SU-DHL-6 (cell line): Measurements from ENCODE around the gene RAP1GAP.

Source experiments
- H2AFZ ChIP-seq: fragments of 200-600 bp; sonication (generic); 2 replicates; pipeline ENCODE4 v1.6.1; 2014; ENCODE audit warnings: low read depth, mild to moderate bottlenecking, moderate library complexity, mixed read lengths, antibody characterized with exemption, low read length; ENCODE audit not compliant: severe bottlenecking
- H3F3A ChIP-seq: fragments of 200-600 bp; shearing (Covaris generic); 2 replicates; pipeline ENCODE4 v1.6.0; 2016; ENCODE audit warnings: antibody characterized with exemption, mild to moderate bottlenecking; ENCODE audit not compliant: insufficient read depth
- H3K27ac ChIP-seq: fragments of 200-600 bp; sonication (generic); 2 replicates; pipeline ENCODE4 v1.5.1; 2016; ENCODE audit warnings: low read depth, mild to moderate bottlenecking, low read length, moderate library complexity, mixed read lengths
- H3K27me3 ChIP-seq: fragments of 200-600 bp; sonication (generic), shearing (Covaris generic); 2 replicates; pipeline ENCODE4 v1.6.0; 2014; ENCODE audit warnings: mild to moderate bottlenecking, low read length
- H3K36me3 ChIP-seq: fragments of 200-600 bp; sonication (generic); 2 replicates; pipeline ENCODE4 v1.6.1; 2014; ENCODE audit warnings: mild to moderate bottlenecking, low read length, mixed read lengths
- H3K4me2 ChIP-seq: fragments of 300-600, 200-600 bp; shearing (Covaris generic), sonication (generic); 2 replicates; pipeline ENCODE4 v1.6.0; 2014; ENCODE audit warnings: low read length, low read depth, mild to moderate bottlenecking; ENCODE audit not compliant: poor library complexity, severe bottlenecking
- H3K4me3 ChIP-seq: fragments of 200-600 bp; sonication (generic); 2 replicates; pipeline ENCODE4 v1.5.1; 2014; ENCODE audit warnings: antibody characterized with exemption, low read length, mild to moderate bottlenecking, mixed read lengths; ENCODE audit not compliant: insufficient read depth, poor library complexity, severe bottlenecking
- H3K79me2 ChIP-seq: fragments of 200-600 bp; sonication (generic); 2 replicates; pipeline ENCODE4 v1.6.1; 2014; ENCODE audit warnings: mild to moderate bottlenecking, low read length, moderate library complexity; ENCODE audit not compliant: insufficient read depth
- H3K9ac ChIP-seq: fragments of 200-600 bp; sonication (generic); 2 replicates; pipeline ENCODE4 v1.7.0; 2014; ENCODE audit warnings: mild to moderate bottlenecking, low read length
- H3K9me2 ChIP-seq: fragments of 200-600 bp; sonication (generic); replicated peaks from 2 replicates; pipeline ENCODE4 v1.6.1; 2014; ENCODE audit warnings: low read length; ENCODE audit not compliant: insufficient read depth
- H3K9me3 ChIP-seq: fragments of 200-600 bp; sonication (generic); 2 replicates; pipeline ENCODE4 v1.6.1; 2014; ENCODE audit warnings: low read length, mixed read lengths; ENCODE audit not compliant: insufficient read depth
- H4K20me1 ChIP-seq: fragments of 200-600 bp; sonication (generic); 2 replicates; pipeline ENCODE4 v1.6.1; 2014; ENCODE audit warnings: low read depth, mild to moderate bottlenecking, antibody characterized with exemption, low read length, moderate library complexity, mixed read lengths
- EZH2phosphoT487 ChIP-seq: fragments of 200-600 bp; sonication (generic), shearing (Covaris generic); conservative IDR thresholded peaks from 2 replicates; pipeline ENCODE4 v1.6.1; 2018; ENCODE audit warnings: mild to moderate bottlenecking, antibody characterized with exemption, low read length, moderate library complexity, mixed read lengths
- TF ChIP-seq, protein P1 (sequence below): fragments of 200-600 bp; sonication (generic); IDR thresholded peaks from one replicate; pipeline ENCODE4 v1.5.1; 2017; ENCODE audit warnings: antibody characterized with exemption, mild to moderate bottlenecking, low read length, moderate library complexity; ENCODE audit not compliant: insufficient read depth, poor library complexity, severe bottlenecking

The RAP1GAP gene

DNA sequence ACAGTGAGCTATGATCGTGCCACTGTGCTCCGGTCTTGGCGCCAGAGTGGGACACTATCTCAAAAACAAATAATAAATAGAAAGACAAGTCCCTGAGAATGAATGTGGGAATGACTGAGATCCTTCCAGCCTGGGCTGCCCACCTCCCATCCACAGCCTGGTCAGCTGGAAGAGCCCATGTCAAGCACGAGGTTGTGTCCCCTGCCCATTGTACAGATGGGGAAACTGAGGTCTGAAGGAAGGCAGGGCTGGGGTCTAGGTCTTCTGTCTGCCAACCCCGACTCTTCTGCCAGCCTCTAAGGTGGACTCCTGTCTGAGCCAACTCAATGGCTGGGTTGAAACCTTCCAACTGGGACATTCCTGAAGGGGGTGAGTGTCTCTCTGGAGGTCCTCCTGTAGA lies 79.5 kb downstream of the RAP1GAP start:
- no peaks in the 10 kb centered on the region for H3K79me2 ChIP-seq
- H4K20me1 ChIP-seq, result no peaks in the 10 kb centered on the region
- H3K9me3 ChIP-seq, result no peaks in the 10 kb centered on the region
- no peaks in the 10 kb centered on the region for H3F3A ChIP-seq
- no peak overlapping the region for H3K4me2 ChIP-seq
- no peak overlapping the region for H3K9ac ChIP-seq
- no peaks in the 10 kb centered on the region for H3K9me2 ChIP-seq
- H3K36me3 ChIP-seq, result no peaks in the 10 kb centered on the region
- H3K4me3 ChIP-seq, result no peak overlapping the region
- no peaks in the 10 kb centered on the region for H3K27me3 ChIP-seq
- no peak overlapping the region for H2AFZ ChIP-seq
- no peak overlapping the region for H3K27ac ChIP-seq
- no peak for TF ChIP-seq EZH2phosphoT487
- TF ChIP-seq, protein P1, sequence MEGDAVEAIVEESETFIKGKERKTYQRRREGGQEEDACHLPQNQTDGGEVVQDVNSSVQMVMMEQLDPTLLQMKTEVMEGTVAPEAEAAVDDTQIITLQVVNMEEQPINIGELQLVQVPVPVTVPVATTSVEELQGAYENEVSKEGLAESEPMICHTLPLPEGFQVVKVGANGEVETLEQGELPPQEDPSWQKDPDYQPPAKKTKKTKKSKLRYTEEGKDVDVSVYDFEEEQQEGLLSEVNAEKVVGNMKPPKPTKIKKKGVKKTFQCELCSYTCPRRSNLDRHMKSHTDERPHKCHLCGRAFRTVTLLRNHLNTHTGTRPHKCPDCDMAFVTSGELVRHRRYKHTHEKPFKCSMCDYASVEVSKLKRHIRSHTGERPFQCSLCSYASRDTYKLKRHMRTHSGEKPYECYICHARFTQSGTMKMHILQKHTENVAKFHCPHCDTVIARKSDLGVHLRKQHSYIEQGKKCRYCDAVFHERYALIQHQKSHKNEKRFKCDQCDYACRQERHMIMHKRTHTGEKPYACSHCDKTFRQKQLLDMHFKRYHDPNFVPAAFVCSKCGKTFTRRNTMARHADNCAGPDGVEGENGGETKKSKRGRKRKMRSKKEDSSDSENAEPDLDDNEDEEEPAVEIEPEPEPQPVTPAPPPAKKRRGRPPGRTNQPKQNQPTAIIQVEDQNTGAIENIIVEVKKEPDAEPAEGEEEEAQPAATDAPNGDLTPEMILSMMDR, result no peak

DNA sequence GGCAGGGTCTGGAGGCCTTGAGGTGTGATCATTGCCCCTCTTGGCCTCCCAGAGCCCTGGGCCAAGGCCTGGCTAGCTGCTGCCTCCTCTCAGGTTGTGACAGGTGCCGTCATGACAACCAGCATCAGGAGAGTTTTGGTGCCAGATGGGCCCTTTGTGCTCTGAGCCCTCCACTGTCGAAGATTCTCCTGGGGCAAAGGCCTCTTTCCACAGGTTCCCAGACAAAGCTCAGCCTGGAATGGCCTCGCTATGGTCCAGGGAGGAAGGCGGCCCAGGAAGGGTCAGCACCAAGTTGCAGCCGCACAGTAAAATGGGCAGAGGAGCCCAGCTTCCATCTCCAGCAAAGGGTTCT lies 81.6 kb downstream of the RAP1GAP start:
- Histone ChIP-seq H3K9me3 (no peaks in the 10 kb centered on the region), H3K79me2 (no peaks in the 10 kb centered on the region), H2AFZ (no peak overlapping the region), H3F3A (no peaks in the 10 kb centered on the region), H3K4me3 (no peak overlapping the region), H3K36me3 (no peaks in the 10 kb centered on the region), H3K9ac (no peak overlapping the region), H4K20me1 (no peaks in the 10 kb centered on the region), H3K9me2 (no peaks in the 10 kb centered on the region), H3K4me2 (no peak overlapping the region), H3K27me3 (no peaks in the 10 kb centered on the region), H3K27ac (no peak overlapping the region)
- TF ChIP-seq, protein P1, result no peak
- no peak for TF ChIP-seq EZH2phosphoT487

DNA sequence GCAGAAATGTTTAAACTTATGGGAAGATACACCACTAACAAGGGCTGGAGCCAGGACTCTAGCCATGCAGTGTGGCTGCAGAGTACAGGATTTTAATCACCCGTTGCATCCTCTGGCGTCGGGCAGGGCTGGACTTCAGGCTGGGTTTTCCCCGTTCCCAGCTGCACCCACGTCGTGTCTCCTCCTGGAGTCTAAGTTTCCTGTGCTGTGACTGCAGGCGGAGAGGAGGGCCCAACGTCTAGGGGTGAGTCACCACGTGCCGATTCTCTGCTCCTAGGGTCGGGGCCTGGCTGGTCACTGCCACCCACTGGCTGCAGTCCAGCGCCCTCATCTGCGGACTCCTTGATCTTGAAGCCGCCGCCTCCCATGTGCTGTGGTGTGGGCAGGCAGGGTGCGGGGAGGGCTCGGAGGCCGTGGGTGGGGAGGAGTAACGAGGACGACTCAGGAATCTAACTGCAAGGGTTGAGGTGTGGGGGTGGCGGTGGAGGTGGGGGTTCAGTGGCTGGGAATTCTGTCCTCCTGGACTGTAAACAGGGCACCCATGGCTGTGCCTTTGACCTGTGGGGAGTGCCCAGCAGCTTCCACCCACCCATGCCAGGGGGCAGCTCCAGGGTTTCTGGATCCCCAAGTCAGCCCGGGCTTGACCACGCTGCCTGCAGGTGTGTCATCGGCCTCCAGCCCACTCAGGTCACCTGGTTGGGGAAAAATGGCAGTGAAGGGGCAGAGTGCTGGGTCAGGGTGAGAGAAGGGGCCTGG lies 82.1 kb downstream of the RAP1GAP start:
- H3K27ac ChIP-seq, result no peak overlapping the region
- no peaks in the 10 kb centered on the region for H4K20me1 ChIP-seq
- no peaks in the 10 kb centered on the region for H3K9me2 ChIP-seq
- TF ChIP-seq, protein P1, result no peak
- no peak for TF ChIP-seq EZH2phosphoT487
- H3K4me3 ChIP-seq, result no peak overlapping the region
- H3K4me2 ChIP-seq, result no peak overlapping the region
- no peaks in the 10 kb centered on the region for H3F3A ChIP-seq
- no peak overlapping the region for H3K9ac ChIP-seq
- no peaks in the 10 kb centered on the region for H3K36me3 ChIP-seq
- no peaks in the 10 kb centered on the region for H3K27me3 ChIP-seq
- no peak overlapping the region for H2AFZ ChIP-seq
- no peaks in the 10 kb centered on the region for H3K79me2 ChIP-seq
- no peaks in the 10 kb centered on the region for H3K9me3 ChIP-seq

DNA sequence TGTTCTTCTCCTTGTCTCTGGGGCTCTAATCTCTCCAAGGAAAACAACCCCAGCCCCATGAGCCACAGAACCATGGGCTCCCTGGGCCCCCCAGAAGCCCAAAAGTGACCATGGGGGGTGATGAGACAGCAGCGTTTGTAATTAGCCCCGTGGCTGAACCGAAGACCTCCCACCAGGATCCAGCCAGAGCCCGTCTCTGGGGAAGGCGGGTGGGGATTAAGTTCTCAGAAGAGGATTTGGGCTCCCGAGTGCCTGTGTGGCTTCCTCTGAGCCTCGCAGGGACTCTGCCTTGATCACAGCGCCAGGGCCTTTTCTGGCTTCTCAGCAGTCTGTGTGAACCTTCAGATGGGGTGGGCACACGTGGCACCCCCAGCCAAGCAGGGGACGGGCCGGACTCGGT lies 82.9 kb downstream of the RAP1GAP start:
- Histone ChIP-seq H3K9me2 (no peaks in the 10 kb centered on the region), H3K9me3 (no peaks in the 10 kb centered on the region), H3K4me2 (no peak overlapping the region), H3K4me3 (no peak overlapping the region), H3K79me2 (no peaks in the 10 kb centered on the region), H3F3A (no peaks in the 10 kb centered on the region), H3K27ac (no peak overlapping the region), H3K9ac (no peak overlapping the region), H4K20me1 (no peaks in the 10 kb centered on the region), H2AFZ (no peak overlapping the region), H3K27me3 (no peaks in the 10 kb centered on the region), H3K36me3 (no peaks in the 10 kb centered on the region)
- no peak for TF ChIP-seq EZH2phosphoT487
- TF ChIP-seq, protein P1, result no peak
